ENCODE data around the gene AFAP1.

DNA sequence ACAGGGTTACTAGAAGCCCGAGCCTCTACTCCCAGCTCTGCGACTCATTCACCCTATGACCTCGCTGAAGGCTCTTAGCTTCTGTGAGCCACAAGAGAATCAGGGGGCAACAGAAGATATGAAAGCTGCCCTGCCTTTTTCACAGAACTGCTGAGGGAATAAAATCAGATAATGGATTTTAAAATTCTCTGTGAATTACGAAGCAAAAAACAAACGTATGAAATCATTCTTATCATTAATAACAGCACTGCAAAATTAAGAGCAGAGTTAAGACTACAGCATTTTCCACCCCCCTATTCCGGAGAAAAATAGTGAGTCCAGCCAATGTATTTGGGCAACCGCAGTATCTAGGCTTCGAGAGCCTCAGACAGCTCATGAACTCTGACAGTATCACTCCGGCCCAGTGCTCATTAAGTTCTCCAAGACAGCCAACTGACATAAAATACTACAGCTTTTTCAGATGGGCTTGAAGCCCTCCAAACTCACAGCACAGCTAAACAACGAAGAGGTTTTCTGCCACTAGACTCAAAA, 33.4 kb downstream of the AFAP1 start:
- TF ChIP-seq GATA2 (IDR thresholded peaks at IDR 0.05; ENCODE audit: low read depth, low read length) (no peak), GATA3 (IDR thresholded peaks at IDR 0.05; ENCODE audit: low read depth, low read length) (no peak)

Measured in SH-SY5Y (cell line).